ENCODE measurements around the gene TBC1D10A.
A peak's percentile ranks its signal among the peaks of the same experiment; 100 is the strongest.

Gene TBC1D10A

GRCh38 chr22:30262917-30263741, 63.6 kb downstream of the TBC1D10A start (continued):
- TF ChIP-seq, protein P1, sequence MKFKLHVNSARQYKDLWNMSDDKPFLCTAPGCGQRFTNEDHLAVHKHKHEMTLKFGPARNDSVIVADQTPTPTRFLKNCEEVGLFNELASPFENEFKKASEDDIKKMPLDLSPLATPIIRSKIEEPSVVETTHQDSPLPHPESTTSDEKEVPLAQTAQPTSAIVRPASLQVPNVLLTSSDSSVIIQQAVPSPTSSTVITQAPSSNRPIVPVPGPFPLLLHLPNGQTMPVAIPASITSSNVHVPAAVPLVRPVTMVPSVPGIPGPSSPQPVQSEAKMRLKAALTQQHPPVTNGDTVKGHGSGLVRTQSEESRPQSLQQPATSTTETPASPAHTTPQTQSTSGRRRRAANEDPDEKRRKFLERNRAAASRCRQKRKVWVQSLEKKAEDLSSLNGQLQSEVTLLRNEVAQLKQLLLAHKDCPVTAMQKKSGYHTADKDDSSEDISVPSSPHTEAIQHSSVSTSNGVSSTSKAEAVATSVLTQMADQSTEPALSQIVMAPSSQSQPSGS (tag by site-specific recombination; IDR thresholded peaks at IDR 0.05; ENCODE audit: low read depth), result no peak
- TF ChIP-seq ZBTB8A (tag by site-specific recombination; IDR thresholded peaks at IDR 0.05) (no peak), ZNF654 (tag by site-specific recombination; IDR thresholded peaks at IDR 0.05; ENCODE audit: low read depth) (peak; percentile 17), ZNF560 (tag by site-specific recombination; IDR thresholded peaks at IDR 0.05; ENCODE audit: borderline replicate concordance) (peak; percentile 98), ZNF138 (tag by site-specific recombination; IDR thresholded peaks at IDR 0.05; ENCODE audit: borderline replicate concordance) (no peak), ZNF274 (IDR thresholded peaks at IDR 0.05; ENCODE audit: low read length) (no peak), ZNF274 (tag by site-specific recombination; IDR thresholded peaks at IDR 0.05; ENCODE audit: borderline replicate concordance) (no peak), ZNF837 (tag by site-specific recombination; IDR thresholded peaks at IDR 0.05) (no peak), GLIS1 (tag by site-specific recombination; IDR thresholded peaks at IDR 0.05) (0 out of 2 replicates have a peak, but pooled peaks have one; percentile 28), ZNF324 (tag by site-specific recombination; IDR thresholded peaks at IDR 0.05) (no peak), GLI2 (tag by site-specific recombination; IDR thresholded peaks at IDR 0.05; ENCODE audit: borderline replicate concordance, low read depth) (no peak), ZNF121 (tag by site-specific recombination; IDR thresholded peaks at IDR 0.05) (no peak)
- TF ChIP-seq, protein P2, sequence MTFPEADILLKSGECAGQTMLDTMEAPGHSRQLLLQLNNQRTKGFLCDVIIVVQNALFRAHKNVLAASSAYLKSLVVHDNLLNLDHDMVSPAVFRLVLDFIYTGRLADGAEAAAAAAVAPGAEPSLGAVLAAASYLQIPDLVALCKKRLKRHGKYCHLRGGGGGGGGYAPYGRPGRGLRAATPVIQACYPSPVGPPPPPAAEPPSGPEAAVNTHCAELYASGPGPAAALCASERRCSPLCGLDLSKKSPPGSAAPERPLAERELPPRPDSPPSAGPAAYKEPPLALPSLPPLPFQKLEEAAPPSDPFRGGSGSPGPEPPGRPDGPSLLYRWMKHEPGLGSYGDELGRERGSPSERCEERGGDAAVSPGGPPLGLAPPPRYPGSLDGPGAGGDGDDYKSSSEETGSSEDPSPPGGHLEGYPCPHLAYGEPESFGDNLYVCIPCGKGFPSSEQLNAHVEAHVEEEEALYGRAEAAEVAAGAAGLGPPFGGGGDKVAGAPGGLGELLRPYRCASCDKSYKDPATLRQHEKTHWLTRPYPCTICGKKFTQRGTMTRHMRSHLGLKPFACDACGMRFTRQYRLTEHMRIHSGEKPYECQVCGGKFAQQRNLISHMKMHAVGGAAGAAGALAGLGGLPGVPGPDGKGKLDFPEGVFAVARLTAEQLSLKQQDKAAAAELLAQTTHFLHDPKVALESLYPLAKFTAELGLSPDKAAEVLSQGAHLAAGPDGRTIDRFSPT (tag by site-specific recombination; IDR thresholded peaks at IDR 0.05), result no peak

- Histone ChIP-seq H3K4me3 (ENCODE audit: low read depth, low read length) (no peak overlapping the region), H3K4me1 (ENCODE audit: control insufficient read depth, insufficient read depth, low read length) (no peaks in the 10 kb centered on the region), H3K9me3 (ENCODE audit: control insufficient read depth, insufficient read depth, low read depth, low read length) (no peaks in the 10 kb centered on the region), H3K36me3 (ENCODE audit: control insufficient read depth in 2 of 2, insufficient read depth in 1 of 2, low read length in 2 of 2) (no peaks in the 10 kb centered on the region), H3K27ac (ENCODE audit: extremely low read depth, low read depth, low read length) (no peak overlapping the region)
- POLR2A ChIA-PET, result interaction anchor here (1.1 kb wide), 1 partner anchor 26 kb away, joined by 4 read pairs; no protein-coding TSS in a partner anchor
- TF ChIP-seq ZSCAN23 (tag by site-specific recombination; IDR thresholded peaks at IDR 0.05) (no peak), ZNF629 (tag by site-specific recombination; IDR thresholded peaks at IDR 0.05) (no peak), ZNF211 (tag by site-specific recombination; IDR thresholded peaks at IDR 0.05; ENCODE audit: low read depth) (no peak), SCRT2 (tag by site-specific recombination; IDR thresholded peaks at IDR 0.05) (no peak), ZNF560 (tag by site-specific recombination; IDR thresholded peaks at IDR 0.05; ENCODE audit: borderline replicate concordance) (no peak), ZNF518A (tag by site-specific recombination; conservative IDR thresholded peaks at IDR 0.05; ENCODE audit: low read depth) (no peak), ZNF514 (tag by site-specific recombination; IDR thresholded peaks at IDR 0.05) (no peak)
- CTCF ChIA-PET, result interaction anchor here (0.6 to 3.4 kb wide), 14 partner anchors 12 to 702 kb away, joined by 3 to 26 read pairs (median 5); partner anchors contain the start of genes CASTOR1 and TBC1D10A
These were observed 64.6 kb downstream of the TBC1D10A start for GRCh38 chr22:30262112-30262511.
